HEK293 (cell line): ENCODE results near the gene PFN1.

Experiments
- CTCF ChIA-PET: fragments of 350-600 bp; formaldehyde crosslinking; extraction: SDS; loops from one replicate; lab custom pipeline; 2021; ENCODE audit warnings: antibody characterized with exemption; lab: Yijun Ruan, JAX
- POLR2A ChIA-PET: fragments of 300-600 bp; formaldehyde crosslinking; extraction: SDS; loops from one replicate; lab custom pipeline; 2020; ENCODE audit warnings: antibody characterized with exemption, inconsistent platforms; lab: Yijun Ruan, JAX
- H3K27ac ChIP-seq: fragments of 200-500 bp; sonication (Bioruptor generic); 2 replicates; pipeline ENCODE4 v1.5.1; 2014; ENCODE audit warnings: low read depth, low read length, control low read depth, inconsistent platforms; ENCODE audit errors: extremely low read depth
- H3K36me3 ChIP-seq, 2 experiments: fragments of 200-500 bp in 1 of 2; sonication (Bioruptor generic) in 1 of 2; 1 replicate in 1 of 2; 2 replicates in 1 of 2; pipeline ENCODE4 v1.5.1; 2014 to 2017; ENCODE audit warnings: inconsistent platforms in 2 of 2, low read length in 2 of 2; ENCODE audit not compliant: control insufficient read depth in 2 of 2, insufficient read depth in 1 of 2
- H3K4me1 ChIP-seq: fragments of 200-500 bp; sonication (Bioruptor generic); 2 replicates; pipeline ENCODE4 v1.5.1; 2014; ENCODE audit warnings: mild to moderate bottlenecking, low read length, inconsistent platforms; ENCODE audit not compliant: control insufficient read depth, insufficient read depth
- H3K4me3 ChIP-seq: 2 replicates; pipeline ENCODE4 v1.5.1; 2011; ENCODE audit warnings: low read depth, mild to moderate bottlenecking, control low read depth, low read length, moderate library complexity
- H3K9me3 ChIP-seq: fragments of 200-500 bp; sonication (Bioruptor generic); 2 replicates; pipeline ENCODE4 v1.5.1; 2014; ENCODE audit warnings: low read depth, low read length, inconsistent platforms; ENCODE audit not compliant: control insufficient read depth, insufficient read depth
- BCL6B ChIP-seq: fragments of 450-650 bp; formaldehyde crosslinking; IDR thresholded peaks from 2 replicates; pipeline ENCODE4 v1.5.1; 2017; ENCODE audit warnings: missing biosample characterization, missing genetic modification characterization
- GLI4 ChIP-seq: fragments of 450-650 bp; formaldehyde crosslinking; IDR thresholded peaks from 2 replicates; pipeline ENCODE4 v1.5.1; 2016; ENCODE audit warnings: missing biosample characterization, missing genetic modification characterization
- GLIS1 ChIP-seq: fragments of 450-650 bp; formaldehyde crosslinking; IDR thresholded peaks from 2 replicates; pipeline ENCODE4 v1.5.1; 2016; ENCODE audit warnings: missing biosample characterization, missing genetic modification characterization
- GLIS2 ChIP-seq: fragments of 450-650 bp; formaldehyde crosslinking; IDR thresholded peaks from 2 replicates; pipeline ENCODE4 v1.5.1; 2016; ENCODE audit warnings: missing biosample characterization, missing genetic modification characterization
- HOXC10 ChIP-seq: sonication (generic); formaldehyde crosslinking; IDR thresholded peaks from 2 replicates; pipeline ENCODE4 v1.8.1; 2023; ENCODE audit warnings: mild to moderate bottlenecking, missing genetic modification reagents
- IKZF3 ChIP-seq: fragments of 450-650 bp; IDR thresholded peaks from 2 replicates; pipeline ENCODE4 v1.5.0; 2018; ENCODE audit warnings: missing biosample characterization, mild to moderate bottlenecking, missing genetic modification characterization, moderate library complexity
- REPIN1 ChIP-seq: fragments of 450-650 bp; formaldehyde crosslinking; IDR thresholded peaks from 2 replicates; pipeline ENCODE4 v1.5.1; 2017; ENCODE audit warnings: missing biosample characterization, missing genetic modification characterization, low read depth
- ZBTB1 ChIP-seq: fragments of 450-650 bp; formaldehyde crosslinking; IDR thresholded peaks from 2 replicates; pipeline ENCODE4 v1.5.1; 2016; ENCODE audit warnings: missing biosample characterization, missing genetic modification characterization
- ZBTB49 ChIP-seq: fragments of 450-650 bp; formaldehyde crosslinking; IDR thresholded peaks from 2 replicates; pipeline ENCODE4 v1.5.1; 2016; ENCODE audit warnings: missing biosample characterization, missing genetic modification characterization, low read depth
- ZNF324 ChIP-seq: fragments of 450-650 bp; formaldehyde crosslinking; IDR thresholded peaks from 2 replicates; pipeline ENCODE4 v1.5.1; 2016; ENCODE audit warnings: missing biosample characterization, missing genetic modification characterization
- ZNF394 ChIP-seq: fragments of 450-650 bp; formaldehyde crosslinking; IDR thresholded peaks from 2 replicates; pipeline ENCODE4 v1.5.1; 2016; ENCODE audit warnings: missing biosample characterization, missing genetic modification characterization, mild to moderate bottlenecking, moderate library complexity, borderline replicate concordance
- ZNF398 ChIP-seq: fragments of 450-650 bp; formaldehyde crosslinking; IDR thresholded peaks from 2 replicates; pipeline ENCODE4 v1.5.1; 2017; ENCODE audit warnings: missing biosample characterization, missing genetic modification characterization
- ZNF404 ChIP-seq: fragments of 450-650 bp; formaldehyde crosslinking; IDR thresholded peaks from 2 replicates; pipeline ENCODE4 v1.5.1; 2017; ENCODE audit warnings: missing biosample characterization, missing genetic modification characterization
- ZNF549 ChIP-seq: fragments of 450-650 bp; IDR thresholded peaks from 2 replicates; pipeline ENCODE4 v1.5.1; 2018; ENCODE audit warnings: missing biosample characterization, missing genetic modification characterization, mild to moderate bottlenecking, inconsistent platforms, moderate library complexity
- ZNF585B ChIP-seq: fragments of 450-650 bp; formaldehyde crosslinking; IDR thresholded peaks from 2 replicates; pipeline ENCODE4 v1.5.1; 2016; ENCODE audit warnings: missing biosample characterization, missing genetic modification characterization
- ZNF692 ChIP-seq: fragments of 450-650 bp; formaldehyde crosslinking; IDR thresholded peaks from 2 replicates; pipeline ENCODE4 v1.5.1; 2016; ENCODE audit warnings: missing biosample characterization, missing genetic modification characterization
- ZNF701 ChIP-seq: fragments of 450-650 bp; formaldehyde crosslinking; IDR thresholded peaks from 2 replicates; pipeline ENCODE4 v1.5.1; 2016; ENCODE audit warnings: missing biosample characterization, missing genetic modification characterization
- ZNF830 ChIP-seq: fragments of 450-650 bp; IDR thresholded peaks from 2 replicates; pipeline ENCODE4 v1.5.0; 2018; ENCODE audit warnings: missing biosample characterization, missing genetic modification characterization, low read depth, mild to moderate bottlenecking, moderate library complexity
- ZNF837 ChIP-seq: fragments of 450-650 bp; formaldehyde crosslinking; IDR thresholded peaks from 2 replicates; pipeline ENCODE4 v1.5.1; 2016; ENCODE audit warnings: missing biosample characterization, missing genetic modification characterization
- ZSCAN18 ChIP-seq: fragments of 450-650 bp; formaldehyde crosslinking; IDR thresholded peaks from 2 replicates; pipeline ENCODE4 v1.5.1; 2016; ENCODE audit warnings: missing biosample characterization, missing genetic modification characterization
- ZSCAN30 ChIP-seq: fragments of 450-650 bp; IDR thresholded peaks from 2 replicates; pipeline ENCODE4 v1.5.1; 2018; ENCODE audit warnings: missing biosample characterization, mild to moderate bottlenecking, missing genetic modification characterization, moderate library complexity

The PFN1 gene

GRCh38 chr17:4972752-4973151 is 24.4 kb upstream of the PFN1 start (continued):
- TF ChIP-seq ZNF394 (tag by site-specific recombination): no peak

GRCh38 chr17:4972322-4972721 is 24.0 kb upstream of the PFN1 start:
- no peak overlapping the region for H3K27ac ChIP-seq
- peaks cover 38 to 77% of the 10 kb centered on the region in 2 experiments for H3K36me3 ChIP-seq
- no peak overlapping the region for H3K4me3 ChIP-seq
- peaks cover 10% of the 10 kb centered on the region for H3K4me1 ChIP-seq
- TF ChIP-seq GLIS1 (tag by site-specific recombination): no peak
- TF ChIP-seq ZBTB1 (tag by site-specific recombination): no peak
- TF ChIP-seq ZNF585B (tag by site-specific recombination): no peak
- no peak for TF ChIP-seq ZBTB49 (tag by site-specific recombination)
- no peak for TF ChIP-seq ZNF837 (tag by site-specific recombination)
- no peak for TF ChIP-seq HOXC10 (CRISPR knock-in tag)
- no peak for TF ChIP-seq ZNF692 (tag by site-specific recombination)
- no peak for TF ChIP-seq IKZF3
- TF ChIP-seq BCL6B: no peak
- TF ChIP-seq REPIN1 (tag by site-specific recombination): no peak
- TF ChIP-seq ZNF701 (tag by site-specific recombination): no peak
- no peak for TF ChIP-seq ZSCAN30 (tag by site-specific recombination)
- no peak for TF ChIP-seq GLI4
- TF ChIP-seq ZNF404 (tag by site-specific recombination): no peak
- no peak for TF ChIP-seq ZNF398
- TF ChIP-seq ZNF549 (tag by site-specific recombination): no peak
- no peak for TF ChIP-seq ZSCAN18 (tag by site-specific recombination)
- TF ChIP-seq ZNF324 (tag by site-specific recombination): no peak
- no peak for TF ChIP-seq GLIS2 (tag by site-specific recombination)
- no peak for TF ChIP-seq ZNF830 (tag by site-specific recombination)
- no peaks in the 10 kb centered on the region for H3K9me3 ChIP-seq
- ChIA-PET CTCF (interaction anchor here (0.8 to 1.0 kb wide), 2 partner anchors 15 to 91 kb away, joined by 4 read pairs; partner anchors contain the start of gene CAMTA2), POLR2A (interaction anchor here (0.6 to 11.3 kb wide), 2 partner anchors 11 to 22 kb away, joined by 4 to 358 read pairs; partner anchors contain the start of genes ENO3 and PFN1)
